Left cardiac atrium (tissue), 4 donors: Measurements from ENCODE around the gene UNC5B. TPM values are rescaled to one million over a fixed set of nuclear protein-coding genes. Genes with fewer than 3 reads are reported as not detected.

Experiments
- ATAC-seq, 2 donors: fragments of 200-7000 bp; cut with Tn5 transposase; one replicate each; pipeline ENCODE4 v1.9.1; 2020; ENCODE audit warnings: mild to moderate bottlenecking in 2 of 2, moderate library complexity in 2 of 2
- DNase-seq: peaks from one replicate; pipeline ENCODE4 v3.0.0-alpha.2; 2020
- intact Hi-C, 2 donors: fragments of 100-400 bp; cut with DNase I; formaldehyde crosslinking; loops; one replicate each; pipeline versions ENCODE4 v1.14.1 to v1.15.1; 2022 to 2023
- total RNA-seq, 2 donors: library from RNA; stranded (reverse); fragmentation: NEBNext Ultra II Directional; extraction: Animal tissue kit (Norgen Biotek cat#: 25700); gene quantifications; one replicate each; pipeline ENCODE4 v1.2.1, GENCODE V29; 2021
- donor health status: DM: no; HTN: yes; CAD: no.
- donor health status: DM: no; HTN: yes; CAD: no; lungs with severe emphysema.
- donor health status: DM: yes; HTN: yes; CAD: no.
- donor health status: Dilated cardiomyopathy.

The UNC5B gene
- total RNA-seq, 2 donors from 2014 or later: 12.4 to 17.7 TPM

DNA sequence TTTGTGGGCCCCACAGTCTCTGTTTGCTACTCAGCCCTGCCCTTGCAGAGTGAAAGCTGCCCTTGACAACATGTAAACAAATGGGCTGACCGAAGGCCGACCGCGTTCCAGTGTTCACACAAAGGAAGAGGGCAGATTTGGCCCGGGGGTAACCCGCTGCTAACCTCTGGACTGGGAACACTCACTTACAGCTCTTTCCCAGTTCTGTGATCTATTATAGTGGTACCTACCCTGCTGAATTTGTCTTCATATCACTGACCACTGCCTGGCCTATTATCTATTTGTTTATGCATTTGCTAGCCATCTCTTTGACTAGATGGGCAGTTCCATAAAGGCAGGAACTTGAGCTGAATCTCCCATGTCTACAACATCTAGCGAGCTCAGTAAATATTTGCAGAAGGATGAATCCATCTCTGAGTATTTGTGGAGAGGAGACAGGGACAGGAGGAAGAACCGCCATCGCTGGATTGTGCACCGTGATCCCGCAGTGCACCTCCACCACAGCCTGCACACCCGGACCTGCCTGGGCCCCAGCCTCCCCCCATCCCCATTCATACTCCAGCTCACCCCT is 121.9 kb downstream of the UNC5B start:
- ATAC-seq (no peak), DNase-seq (no peak)
- intact Hi-C loops: no loop called here

GRCh38 chr10:71335173-71335708 is 122.9 kb downstream of the UNC5B start:
- intact Hi-C loops: no loop called here
- ATAC-seq (no peak), DNase-seq (no peak)

DNA sequence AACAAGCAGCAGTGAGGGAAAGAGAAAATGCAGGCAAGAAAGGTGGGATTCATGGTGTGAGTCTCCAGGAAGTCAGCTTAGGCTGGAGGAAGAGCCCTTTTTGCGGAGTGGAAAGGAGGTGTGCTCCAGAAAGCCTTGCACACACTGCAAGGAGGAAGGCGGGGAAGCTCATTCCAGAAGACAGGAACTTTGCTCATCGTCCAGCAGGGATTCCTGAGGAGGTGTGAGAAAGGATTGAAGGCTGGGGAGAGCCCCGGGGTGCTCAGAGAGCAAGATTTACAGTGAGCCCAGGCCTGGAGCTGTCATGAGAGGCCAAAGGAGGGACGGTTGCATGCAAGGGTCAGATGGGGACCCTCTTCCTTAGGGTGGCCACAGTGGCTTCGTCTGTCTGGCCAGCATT is 124.3 kb downstream of the UNC5B start:
- no peak for ATAC-seq
- intact Hi-C loops: no loop called here

GRCh38 chr10:71337219-71337701 is 124.9 kb downstream of the UNC5B start:
- intact Hi-C loops: no loop called here
- DNase-seq: no peak
- ATAC-seq: no peak

More for the DNA sequence above, 124.3 kb downstream of the UNC5B start:
- no peak for DNase-seq

GRCh38 chr10:71338728-71339495 is 126.5 kb downstream of the UNC5B start:
- intact Hi-C loops: no loop called here
- ATAC-seq: no peak
- DNase-seq: no peak

DNA sequence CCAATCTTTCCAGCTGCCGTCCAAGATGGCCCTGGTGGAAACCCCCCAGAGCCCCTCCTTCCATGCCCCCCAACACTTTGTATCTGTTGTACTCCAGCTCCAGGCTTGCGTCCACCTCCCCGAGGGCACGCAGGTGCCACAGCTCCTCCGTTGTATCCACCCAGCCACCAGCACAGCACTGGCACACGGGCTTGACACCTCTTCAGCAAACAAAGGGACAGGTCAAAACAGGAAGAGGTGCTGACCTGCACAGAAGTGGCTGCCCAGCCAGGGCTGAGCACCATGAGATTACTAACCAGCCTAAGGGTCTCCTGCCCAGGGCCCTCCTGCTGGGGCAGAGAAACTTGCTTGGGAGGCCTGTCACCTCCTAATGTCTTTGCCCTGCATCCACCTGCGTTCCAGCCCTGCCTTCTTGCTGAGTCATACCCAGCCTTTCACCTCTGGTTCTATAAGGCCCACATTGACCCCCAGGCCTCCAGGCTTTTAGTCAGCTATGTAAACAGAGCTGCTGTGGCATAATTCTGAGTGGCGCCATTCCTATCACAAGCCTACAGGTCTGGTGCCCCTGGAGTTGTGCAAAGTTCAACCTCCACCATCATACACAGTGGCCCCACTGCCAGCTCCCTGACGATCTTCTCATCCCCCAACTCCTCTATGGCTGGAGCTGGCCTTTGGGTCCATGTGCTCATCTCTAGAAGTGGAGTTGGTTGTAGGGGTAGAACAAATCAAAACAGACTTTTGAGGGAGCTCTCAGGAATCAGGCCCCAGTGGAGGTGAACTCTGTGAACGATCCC is 127.6 kb downstream of the UNC5B start:
- no peak for ATAC-seq
- intact Hi-C loops: no loop called here
- DNase-seq: no peak

- no peak for ATAC-seq
- intact Hi-C loops: no loop called here
Measured at GRCh38 chr10:71342573-71343391, 130.4 kb downstream of the UNC5B start.

GRCh38 chr10:71343392-71343773 is 131.0 kb downstream of the UNC5B start:
- ATAC-seq (peak in 1 of 2 donors; percentile 47), DNase-seq (no peak)
- intact Hi-C loops: no loop called here

More at GRCh38 chr10:71342573-71343391, 130.4 kb downstream of the UNC5B start:
- DNase-seq: no peak

- ATAC-seq: no peak
Measured at GRCh38 chr10:71344154-71344925, 132.0 kb downstream of the UNC5B start.

DNA sequence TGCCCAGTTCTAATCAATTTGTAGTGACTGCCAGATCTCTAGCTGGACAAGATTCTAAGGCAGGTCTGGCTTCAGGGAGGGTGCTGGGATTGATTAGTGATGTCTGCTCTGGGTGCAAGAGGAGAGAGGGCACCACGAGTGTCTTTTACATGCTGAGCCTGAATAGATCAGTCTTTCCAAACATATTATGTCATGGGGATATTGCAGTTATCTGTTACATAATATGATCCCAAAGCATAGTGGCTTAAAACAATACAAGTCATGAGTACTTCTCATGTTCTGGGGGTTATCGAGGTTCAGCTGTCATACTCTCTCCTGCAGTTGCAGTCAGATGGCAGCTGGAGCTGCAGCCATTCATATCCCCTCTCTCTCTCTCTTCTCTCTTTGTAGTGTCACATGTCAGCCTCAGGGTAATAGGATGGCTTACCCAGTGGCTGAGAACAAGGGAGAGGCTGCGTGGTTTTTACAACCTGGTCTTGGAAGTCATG is 132.7 kb downstream of the UNC5B start:
- intact Hi-C loops: no loop called here
- DNase-seq: no peak
- ATAC-seq: no peak

More at GRCh38 chr10:71344154-71344925, 132.0 kb downstream of the UNC5B start:
- DNase-seq: no peak
- intact Hi-C loops: no loop called here

GRCh38 chr10:71345694-71346093 is 133.3 kb downstream of the UNC5B start:
- intact Hi-C loops: no loop called here
- ATAC-seq (no peak), DNase-seq (no peak)

- ATAC-seq: no peak
- intact Hi-C loops: no loop called here
- no peak for DNase-seq
Measured at GRCh38 chr10:71346731-71347130, 134.4 kb downstream of the UNC5B start.

GRCh38 chr10:71347587-71348395 is 135.4 kb downstream of the UNC5B start:
- ATAC-seq (no peak), DNase-seq (no peak)
- intact Hi-C loops: no loop called here

DNA sequence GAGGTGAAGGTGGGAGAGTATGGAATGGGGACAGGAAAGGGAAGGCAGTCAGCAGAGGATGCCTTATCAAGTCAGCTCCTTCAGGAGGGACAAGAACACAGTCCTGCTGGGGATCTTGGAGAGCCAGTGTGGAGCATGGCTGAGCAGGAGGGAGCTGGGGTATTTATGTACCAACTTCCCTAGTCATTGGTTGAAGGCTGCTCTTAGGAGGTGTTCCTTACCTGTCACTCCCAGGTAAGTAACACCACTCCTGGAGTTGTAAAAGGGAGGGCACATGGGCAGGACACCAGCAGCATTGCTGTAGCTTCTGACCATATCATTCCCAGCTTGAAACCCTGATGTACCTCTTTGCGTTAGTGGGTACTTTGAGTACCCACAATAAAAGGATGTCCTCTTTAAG is 136.5 kb downstream of the UNC5B start:
- ATAC-seq: no peak
- no peak for DNase-seq

DNA sequence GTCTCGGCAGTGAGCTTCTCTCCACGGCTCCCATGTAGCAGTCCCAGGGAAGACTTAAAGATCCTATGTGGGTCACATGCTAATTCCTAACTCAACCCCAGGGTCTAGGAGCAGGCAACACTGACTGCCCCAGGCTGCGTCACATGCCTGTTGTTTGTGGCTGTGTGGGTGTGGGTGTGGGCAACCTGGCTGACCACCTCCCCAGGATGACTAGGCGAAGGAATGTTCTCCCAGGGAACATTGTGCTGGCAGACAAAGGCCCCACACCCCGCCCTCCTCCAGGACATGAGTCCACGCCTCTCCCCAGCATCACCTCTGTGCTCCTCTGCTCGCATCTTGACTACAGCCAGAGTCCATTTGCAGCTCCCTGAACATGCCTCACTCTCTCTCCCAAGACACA is 137.0 kb downstream of the UNC5B start:
- intact Hi-C loops: no loop called here
- no peak for ATAC-seq

More for the DNA sequence above, 136.5 kb downstream of the UNC5B start:
- intact Hi-C loops: no loop called here

DNA sequence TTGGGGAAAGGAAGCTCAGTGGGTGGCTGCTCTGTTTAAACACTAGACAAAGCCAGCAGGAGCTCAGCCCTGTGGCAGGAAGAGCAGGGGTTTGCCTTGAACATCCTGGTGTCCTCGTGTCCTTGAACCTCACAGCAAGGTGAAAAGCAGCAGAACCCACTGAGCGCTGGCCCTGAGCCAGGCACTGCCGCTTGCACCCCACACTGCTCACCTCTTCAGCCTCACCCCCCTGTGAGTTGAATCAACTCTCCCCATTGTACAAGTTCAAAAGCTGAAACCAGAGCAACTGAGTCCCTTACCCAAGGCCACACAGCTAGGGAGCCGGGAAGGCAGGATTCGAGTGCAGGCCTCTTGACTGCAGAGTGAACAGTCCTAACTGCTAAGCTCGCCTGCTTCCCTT is 138.7 kb downstream of the UNC5B start:
- DNase-seq: no peak
- intact Hi-C loops: no loop called here
- ATAC-seq: no peak

More for the DNA sequence above, 137.0 kb downstream of the UNC5B start:
- DNase-seq: no peak
